Panc1 (cell line): Measurements from ENCODE around the gene CKAP2L. TPM values are rescaled to one million over a fixed set of nuclear protein-coding genes. Genes with fewer than 3 reads are reported as not detected.

Experiments used
- ATAC-seq: fragments of 200-7000 bp; cut with Tn5 transposase; 2 replicates; pipeline ENCODE4 v1.9.1; 2020; ENCODE audit warnings: mild to moderate bottlenecking, moderate library complexity
- BruUV-seq: library from RNA; stranded (reverse); fragments of 400-500 nt; replicated peaks from 2 replicates; lab custom pipeline; 2021; lab: Mats Ljungman, UMichigan
- CTCF ChIA-PET: fragments of 300-600 bp; sonication (Branson Sonifier 250); formaldehyde crosslinking; loops from one replicate; lab custom pipeline; 2022; ENCODE audit warnings: antibody characterized with exemption; lab: Charles Lee
- POLR2A ChIA-PET: fragments of 300-600 bp; sonication (Branson Sonifier 250); formaldehyde crosslinking; loops from one replicate; lab custom pipeline; 2022; ENCODE audit warnings: antibody characterized with exemption; lab: Charles Lee
- DNase-seq: peaks from one replicate; pipeline ENCODE4 v3.0.0-alpha.2; 2010; ENCODE audit warnings: low read depth, low spot score
- H3K27ac ChIP-seq: 2 replicates; pipeline ENCODE4 v1.5.1; 2011; ENCODE audit warnings: mild to moderate bottlenecking, low read length, inconsistent platforms
- H3K27me3 ChIP-seq: fragments of 200-500 bp; sonication (Bioruptor generic); 2 replicates; pipeline ENCODE4 v1.6.0; 2014; ENCODE audit warnings: low read length, inconsistent platforms; ENCODE audit not compliant: control insufficient read depth, insufficient read depth
- H3K36me3 ChIP-seq: fragments of 200-500 bp; sonication (Bioruptor generic); 2 replicates; pipeline ENCODE4 v1.5.1; 2014; ENCODE audit warnings: inconsistent platforms, mild to moderate bottlenecking, low read length, moderate library complexity; ENCODE audit not compliant: control insufficient read depth, insufficient read depth
- H3K4me1 ChIP-seq: 2 replicates; pipeline ENCODE4 v1.5.1; 2011; ENCODE audit warnings: inconsistent platforms, mild to moderate bottlenecking, low read length, moderate library complexity; ENCODE audit not compliant: control insufficient read depth, insufficient read depth
- H3K4me3 ChIP-seq, 2 experiments: 2 replicates each; pipeline ENCODE4 v1.5.1; 2011 to 2012; ENCODE audit warnings: low read depth in 2 of 2, low read length in 2 of 2, mild to moderate bottlenecking in 2 of 2, inconsistent platforms in 1 of 2, moderate library complexity in 1 of 2
- H3K9me3 ChIP-seq: fragments of 200-500 bp; sonication (Bioruptor generic); 2 replicates; pipeline ENCODE4 v1.5.1; 2014; ENCODE audit warnings: low read depth, mild to moderate bottlenecking, inconsistent platforms, low read length, moderate library complexity; ENCODE audit not compliant: control insufficient read depth, insufficient read depth
- POLR2AphosphoS5 ChIP-seq: IDR thresholded peaks from 2 replicates; pipeline ENCODE4 v1.6.1; 2012; ENCODE audit warnings: mild to moderate bottlenecking, low read depth, low read length, moderate library complexity
- SIN3A ChIP-seq: IDR thresholded peaks from 2 replicates; pipeline ENCODE4 v1.6.1; 2012; ENCODE audit warnings: low read depth, mild to moderate bottlenecking, low read length, moderate library complexity, borderline replicate concordance; ENCODE audit not compliant: insufficient read depth
- TCF7L2 ChIP-seq: IDR thresholded peaks from 2 replicates; pipeline ENCODE4 v1.6.1; 2011; ENCODE audit warnings: mild to moderate bottlenecking, low read depth, low read length, inconsistent platforms
- in situ Hi-C: cut with HindIII; loops from 2 replicates; pipeline ENCODE4 v1.10.0; 2016; ENCODE audit warnings: low sequenced_read_pairs, low pct_unique_long_range_greater_than_20kb
- intact Hi-C: fragments of 100-400 bp; cut with micrococcal nuclease; formaldehyde crosslinking; loops from one replicate; pipeline ENCODE4 v1.10.0; 2022; ENCODE audit not compliant: unreplicated experiment
- total RNA-seq: library from RNA; stranded (reverse); gene quantifications from one replicate; pipeline ENCODE4 v1.2.1, GENCODE V29; 2021; ENCODE audit not compliant: unreplicated experiment
- TF ChIP-seq, protein P1 (sequence below): fragments of 450-650 bp; IDR thresholded peaks from 2 replicates; pipeline ENCODE4 v1.5.1; 2017; ENCODE audit warnings: mild to moderate bottlenecking
- TF ChIP-seq, protein P2 (sequence below), 2 experiments: IDR thresholded peaks; 2 replicates each; pipeline ENCODE4 v1.6.1; 2011 to 2012; ENCODE audit warnings: low read depth in 2 of 2, control low read depth in 1 of 2, low read length in 1 of 2, mild to moderate bottlenecking in 1 of 2, moderate library complexity in 1 of 2; ENCODE audit not compliant: insufficient read depth in 1 of 2

The CKAP2L gene
- total RNA-seq, 1 experiment from 2014 or later: 27.0 TPM

DNA sequence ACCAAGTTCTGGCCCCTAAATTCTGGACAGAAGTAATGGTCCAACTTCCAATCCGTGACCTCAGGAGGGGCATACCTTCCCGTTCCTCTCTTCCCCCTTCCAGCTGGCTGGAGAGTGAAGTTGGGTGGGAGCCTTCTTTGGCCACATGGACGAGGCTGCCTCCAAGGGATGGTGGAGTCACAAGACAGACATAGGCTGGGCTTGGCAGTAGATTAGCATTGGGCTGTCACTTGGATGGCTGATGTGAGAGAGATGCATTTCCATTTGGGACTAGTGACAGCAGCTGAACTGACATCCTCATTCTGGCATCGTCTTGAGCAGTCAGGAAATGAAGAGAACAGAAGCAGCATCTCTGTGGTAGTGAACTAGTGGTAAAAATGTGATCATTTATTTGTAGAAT is 31.0 kb downstream of the CKAP2L start:
- Histone ChIP-seq H3K9me3 (no peaks in the 10 kb centered on the region), H3K27me3 (no peaks in the 10 kb centered on the region), H3K4me1 (peaks cover 9% of the 10 kb centered on the region; the same call in 1 of the 2 replicates), H3K27ac (no peak overlapping the region), H3K36me3 (no peaks in the 10 kb centered on the region; the same call in 1 of the 2 replicates), H3K4me3 (no peak overlapping the region)
- DNase-seq: no peak
- TF ChIP-seq SIN3A: no peak
- TF ChIP-seq, protein P1, sequence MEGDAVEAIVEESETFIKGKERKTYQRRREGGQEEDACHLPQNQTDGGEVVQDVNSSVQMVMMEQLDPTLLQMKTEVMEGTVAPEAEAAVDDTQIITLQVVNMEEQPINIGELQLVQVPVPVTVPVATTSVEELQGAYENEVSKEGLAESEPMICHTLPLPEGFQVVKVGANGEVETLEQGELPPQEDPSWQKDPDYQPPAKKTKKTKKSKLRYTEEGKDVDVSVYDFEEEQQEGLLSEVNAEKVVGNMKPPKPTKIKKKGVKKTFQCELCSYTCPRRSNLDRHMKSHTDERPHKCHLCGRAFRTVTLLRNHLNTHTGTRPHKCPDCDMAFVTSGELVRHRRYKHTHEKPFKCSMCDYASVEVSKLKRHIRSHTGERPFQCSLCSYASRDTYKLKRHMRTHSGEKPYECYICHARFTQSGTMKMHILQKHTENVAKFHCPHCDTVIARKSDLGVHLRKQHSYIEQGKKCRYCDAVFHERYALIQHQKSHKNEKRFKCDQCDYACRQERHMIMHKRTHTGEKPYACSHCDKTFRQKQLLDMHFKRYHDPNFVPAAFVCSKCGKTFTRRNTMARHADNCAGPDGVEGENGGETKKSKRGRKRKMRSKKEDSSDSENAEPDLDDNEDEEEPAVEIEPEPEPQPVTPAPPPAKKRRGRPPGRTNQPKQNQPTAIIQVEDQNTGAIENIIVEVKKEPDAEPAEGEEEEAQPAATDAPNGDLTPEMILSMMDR: no peak
- TF ChIP-seq POLR2AphosphoS5: no peak
- TF ChIP-seq TCF7L2: no peak
- TF ChIP-seq, protein P2, sequence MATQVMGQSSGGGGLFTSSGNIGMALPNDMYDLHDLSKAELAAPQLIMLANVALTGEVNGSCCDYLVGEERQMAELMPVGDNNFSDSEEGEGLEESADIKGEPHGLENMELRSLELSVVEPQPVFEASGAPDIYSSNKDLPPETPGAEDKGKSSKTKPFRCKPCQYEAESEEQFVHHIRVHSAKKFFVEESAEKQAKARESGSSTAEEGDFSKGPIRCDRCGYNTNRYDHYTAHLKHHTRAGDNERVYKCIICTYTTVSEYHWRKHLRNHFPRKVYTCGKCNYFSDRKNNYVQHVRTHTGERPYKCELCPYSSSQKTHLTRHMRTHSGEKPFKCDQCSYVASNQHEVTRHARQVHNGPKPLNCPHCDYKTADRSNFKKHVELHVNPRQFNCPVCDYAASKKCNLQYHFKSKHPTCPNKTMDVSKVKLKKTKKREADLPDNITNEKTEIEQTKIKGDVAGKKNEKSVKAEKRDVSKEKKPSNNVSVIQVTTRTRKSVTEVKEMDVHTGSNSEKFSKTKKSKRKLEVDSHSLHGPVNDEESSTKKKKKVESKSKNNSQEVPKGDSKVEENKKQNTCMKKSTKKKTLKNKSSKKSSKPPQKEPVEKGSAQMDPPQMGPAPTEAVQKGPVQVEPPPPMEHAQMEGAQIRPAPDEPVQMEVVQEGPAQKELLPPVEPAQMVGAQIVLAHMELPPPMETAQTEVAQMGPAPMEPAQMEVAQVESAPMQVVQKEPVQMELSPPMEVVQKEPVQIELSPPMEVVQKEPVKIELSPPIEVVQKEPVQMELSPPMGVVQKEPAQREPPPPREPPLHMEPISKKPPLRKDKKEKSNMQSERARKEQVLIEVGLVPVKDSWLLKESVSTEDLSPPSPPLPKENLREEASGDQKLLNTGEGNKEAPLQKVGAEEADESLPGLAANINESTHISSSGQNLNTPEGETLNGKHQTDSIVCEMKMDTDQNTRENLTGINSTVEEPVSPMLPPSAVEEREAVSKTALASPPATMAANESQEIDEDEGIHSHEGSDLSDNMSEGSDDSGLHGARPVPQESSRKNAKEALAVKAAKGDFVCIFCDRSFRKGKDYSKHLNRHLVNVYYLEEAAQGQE (IDR thresholded peaks at IDR 0.05; ENCODE audit: insufficient read depth in 1 of 2, low read depth in 2 of 2, low read length in 1 of 2): no peak
- intact Hi-C loops: no loop called here
- no peak for ATAC-seq
- in situ Hi-C loops: no loop called here
- ChIA-PET CTCF (no interaction called here), POLR2A (interaction anchor here (1.0 kb wide), 1 partner anchor 146 kb away, joined by 3 read pairs; no protein-coding TSS in a partner anchor)
- no TSS peak for BruUV-seq

DNA sequence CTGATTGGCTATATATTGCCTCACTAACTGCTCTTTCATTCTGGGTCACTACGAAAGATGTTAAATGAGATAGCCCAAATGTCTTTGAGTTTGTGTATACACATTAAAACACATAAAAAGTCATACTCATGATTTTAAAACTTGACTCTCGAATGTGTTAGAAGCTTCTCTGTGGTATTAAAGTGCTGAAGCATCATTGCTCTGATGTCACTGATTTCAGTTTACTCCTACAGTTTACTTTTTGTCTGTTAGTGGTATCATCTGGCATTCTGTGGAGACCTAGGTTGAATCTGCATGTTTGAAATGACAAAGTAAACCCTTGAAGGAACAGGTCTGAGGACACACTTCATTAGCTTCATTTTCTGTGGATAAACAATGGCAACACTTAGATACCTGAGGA is 32.9 kb downstream of the CKAP2L start:
- H3K4me1 ChIP-seq: 0 out of 2 replicates have a peak, but pooled peaks cover under 1% of the 10 kb centered on the region
- in situ Hi-C loops: no loop called here
- no peak overlapping the region for H3K4me3 ChIP-seq
- H3K27me3 ChIP-seq: no peaks in the 10 kb centered on the region
- BruUV-seq: no TSS peak
- H3K36me3 ChIP-seq: no peaks in the 10 kb centered on the region
- DNase-seq: no peak
- TF ChIP-seq, protein P1: no peak
- TF ChIP-seq, protein P2 (IDR thresholded peaks at IDR 0.05; ENCODE audit: insufficient read depth in 1 of 2, low read depth in 2 of 2, low read length in 1 of 2): no peak
- no peak for TF ChIP-seq SIN3A
- TF ChIP-seq POLR2AphosphoS5: no peak
- no peak for TF ChIP-seq TCF7L2
- ChIA-PET CTCF (interaction anchor here (1.2 kb wide), 1 partner anchor 46 kb away, joined by 5 read pairs; no protein-coding TSS in a partner anchor), POLR2A (no interaction called here)
- no peaks in the 10 kb centered on the region for H3K9me3 ChIP-seq
- ATAC-seq: no peak
- intact Hi-C loops: no loop called here
- H3K27ac ChIP-seq: no peak overlapping the region
